Bronchial epithelial cell (primary cell): ENCODE results near the gene CACNA2D1. TPM values are rescaled to one million over a fixed set of nuclear protein-coding genes. Genes with fewer than 3 reads are reported as not detected.

Experiments used
- DNase-seq: peaks from one replicate; pipeline ENCODE4 v3.0.0-alpha.2; 2010; ENCODE audit warnings: low read depth
- FAIRE-seq: peaks from 2 replicates; lab custom pipeline; 2011; peaks lifted over from hg19 to GRCh38; lab: Jason Lieb, UNC
- H3K27me3 ChIP-seq: 2 replicates; pipeline ENCODE4 v1.5.1; 2011; ENCODE audit warnings: low read length; ENCODE audit not compliant: control insufficient read depth, insufficient read depth
- H3K36me3 ChIP-seq: 2 replicates; pipeline ENCODE4 v1.5.1; 2011; ENCODE audit warnings: low read length; ENCODE audit not compliant: control insufficient read depth, insufficient read depth
- H3K4me3 ChIP-seq: 2 replicates; pipeline ENCODE4 v1.5.1; 2011; ENCODE audit warnings: mild to moderate bottlenecking, low read depth, low read length, control low read depth
- total RNA-seq: library from RNA; depleted of rRNA; stranded (reverse); fragments of >200 nt; gene quantifications from 2 replicates; pipeline ENCODE4 v1.2.1, GENCODE V29; 2014
- TF ChIP-seq, protein P1 (sequence below): IDR thresholded peaks from 2 replicates; pipeline ENCODE4 v1.5.1; 2011; ENCODE audit warnings: mild to moderate bottlenecking, moderate library complexity, low read length, control low read depth, inconsistent platforms; ENCODE audit not compliant: insufficient read depth, severe bottlenecking

CACNA2D1 gene
- total RNA-seq, 1 donor from 2014 or later = 1.1 TPM

DNA sequence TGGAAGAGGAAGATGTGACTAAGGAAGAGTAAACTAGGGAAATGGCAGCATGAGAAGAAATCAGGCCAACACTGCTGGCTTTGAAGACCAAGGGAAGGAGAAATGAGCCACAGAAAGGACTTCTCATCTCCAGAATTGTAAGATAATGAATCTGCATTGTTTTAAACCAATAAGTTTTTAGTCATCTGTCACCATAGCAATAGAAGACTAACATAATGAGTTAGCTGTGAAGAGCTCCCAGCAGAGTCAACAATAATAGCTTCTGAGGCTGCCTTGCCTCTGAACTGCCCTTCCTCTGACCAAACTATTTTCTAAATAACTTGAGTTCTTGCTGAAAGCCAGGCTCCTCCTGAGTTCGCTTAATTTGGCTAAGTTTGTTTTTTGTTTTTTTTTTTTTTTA, 103.6 kb downstream of the CACNA2D1 start:
- FAIRE-seq = no peak
- Histone ChIP-seq H3K36me3 (no peaks in the 10 kb centered on the region), H3K4me3 (no peak overlapping the region), H3K27me3 (no peaks in the 10 kb centered on the region)
- DNase-seq = no peak
- TF ChIP-seq, protein P1, sequence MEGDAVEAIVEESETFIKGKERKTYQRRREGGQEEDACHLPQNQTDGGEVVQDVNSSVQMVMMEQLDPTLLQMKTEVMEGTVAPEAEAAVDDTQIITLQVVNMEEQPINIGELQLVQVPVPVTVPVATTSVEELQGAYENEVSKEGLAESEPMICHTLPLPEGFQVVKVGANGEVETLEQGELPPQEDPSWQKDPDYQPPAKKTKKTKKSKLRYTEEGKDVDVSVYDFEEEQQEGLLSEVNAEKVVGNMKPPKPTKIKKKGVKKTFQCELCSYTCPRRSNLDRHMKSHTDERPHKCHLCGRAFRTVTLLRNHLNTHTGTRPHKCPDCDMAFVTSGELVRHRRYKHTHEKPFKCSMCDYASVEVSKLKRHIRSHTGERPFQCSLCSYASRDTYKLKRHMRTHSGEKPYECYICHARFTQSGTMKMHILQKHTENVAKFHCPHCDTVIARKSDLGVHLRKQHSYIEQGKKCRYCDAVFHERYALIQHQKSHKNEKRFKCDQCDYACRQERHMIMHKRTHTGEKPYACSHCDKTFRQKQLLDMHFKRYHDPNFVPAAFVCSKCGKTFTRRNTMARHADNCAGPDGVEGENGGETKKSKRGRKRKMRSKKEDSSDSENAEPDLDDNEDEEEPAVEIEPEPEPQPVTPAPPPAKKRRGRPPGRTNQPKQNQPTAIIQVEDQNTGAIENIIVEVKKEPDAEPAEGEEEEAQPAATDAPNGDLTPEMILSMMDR = no peak

DNA sequence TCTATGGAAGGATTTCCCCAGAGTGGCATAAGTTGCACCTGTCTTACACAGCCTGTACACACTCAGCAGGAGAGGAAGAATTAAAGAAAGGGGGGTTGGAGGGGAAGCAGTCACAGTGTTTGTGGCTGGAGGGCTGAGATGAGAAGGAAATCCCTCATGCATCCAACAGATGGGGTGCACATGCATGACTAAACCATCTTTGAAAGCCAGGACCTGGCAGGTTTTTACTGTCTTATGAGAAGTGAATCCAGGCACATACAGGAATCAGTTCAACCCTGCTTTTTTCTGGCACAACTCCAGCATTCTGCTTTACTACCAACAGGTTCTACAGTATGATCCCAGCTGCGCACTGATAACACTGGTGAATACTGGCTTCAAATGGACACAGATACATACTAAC, 107.7 kb downstream of the CACNA2D1 start:
- Histone ChIP-seq H3K4me3 (no peak overlapping the region), H3K27me3 (no peaks in the 10 kb centered on the region), H3K36me3 (no peaks in the 10 kb centered on the region)
- no peak for FAIRE-seq
- TF ChIP-seq, protein P1 = no peak
- no peak for DNase-seq

DNA sequence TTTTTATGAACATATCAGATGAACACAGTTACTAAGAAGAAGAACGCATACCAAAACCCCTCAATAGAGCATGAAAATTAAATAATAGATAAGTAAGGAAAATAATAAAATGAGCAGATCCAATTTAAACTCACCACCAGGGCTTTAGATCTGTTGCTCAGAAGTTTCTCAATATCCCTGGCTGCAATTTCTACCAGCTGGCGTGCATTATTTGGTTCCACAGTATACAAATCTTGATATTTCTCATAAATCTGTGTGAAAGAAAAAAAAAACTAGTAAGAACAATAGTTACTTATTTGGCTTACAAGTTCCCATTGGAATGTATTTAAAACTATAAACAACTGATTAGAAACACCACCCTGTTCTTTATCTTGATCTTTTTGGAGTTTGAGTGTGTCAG, 108.6 kb downstream of the CACNA2D1 start:
- Histone ChIP-seq H3K36me3 (no peaks in the 10 kb centered on the region), H3K27me3 (no peaks in the 10 kb centered on the region), H3K4me3 (no peak overlapping the region)
- no peak for FAIRE-seq
- DNase-seq = no peak
- TF ChIP-seq, protein P1 = no peak

DNA sequence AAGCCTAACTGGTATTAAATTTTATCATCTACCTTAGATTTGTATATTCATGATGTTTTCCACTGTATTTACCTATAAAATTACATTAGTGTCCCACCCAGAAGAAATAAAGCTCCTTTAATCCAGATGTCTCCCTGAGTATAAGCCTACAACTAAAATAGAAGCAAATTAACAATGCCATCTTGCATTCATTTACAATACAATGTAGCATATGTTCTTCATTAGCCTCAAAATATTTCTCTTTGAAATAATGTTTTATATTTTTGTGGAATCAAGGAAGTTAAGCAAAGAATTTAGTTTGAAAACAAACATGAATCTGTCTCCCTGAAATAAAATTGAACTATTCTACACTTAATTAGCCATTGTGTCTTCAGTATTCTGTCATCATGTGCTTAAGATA, 112.3 kb downstream of the CACNA2D1 start:
- no peak for FAIRE-seq
- no peak for DNase-seq
- Histone ChIP-seq H3K36me3 (no peaks in the 10 kb centered on the region), H3K27me3 (no peaks in the 10 kb centered on the region), H3K4me3 (no peak overlapping the region)
- TF ChIP-seq, protein P1 = no peak

DNA sequence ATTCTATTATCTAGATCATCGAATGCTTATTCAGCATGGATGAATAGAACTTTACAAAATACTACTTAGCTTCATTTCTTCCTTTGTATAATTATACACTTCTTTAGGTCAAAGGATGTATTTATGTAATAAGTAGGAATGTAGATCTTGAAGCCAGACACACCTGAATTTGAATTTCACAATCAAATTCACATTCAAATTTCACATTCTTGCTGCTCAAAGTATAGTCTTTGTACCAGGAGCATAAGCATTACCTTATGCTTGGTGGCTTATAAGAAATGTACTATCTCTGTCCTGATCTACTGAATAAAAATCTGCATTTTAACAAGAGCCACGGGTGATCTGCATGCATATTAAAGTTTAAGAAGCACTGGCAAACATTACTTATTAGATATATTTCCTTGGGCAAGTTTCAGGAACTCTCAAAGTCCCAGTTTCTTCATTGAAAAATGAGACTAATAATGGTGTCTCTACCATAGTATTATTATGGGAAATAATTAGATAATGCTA, 112.8 kb downstream of the CACNA2D1 start:
- Histone ChIP-seq H3K36me3 (no peaks in the 10 kb centered on the region), H3K27me3 (no peaks in the 10 kb centered on the region), H3K4me3 (no peak overlapping the region)
- TF ChIP-seq, protein P1 = no peak
- FAIRE-seq (no peak), DNase-seq (no peak)

DNA sequence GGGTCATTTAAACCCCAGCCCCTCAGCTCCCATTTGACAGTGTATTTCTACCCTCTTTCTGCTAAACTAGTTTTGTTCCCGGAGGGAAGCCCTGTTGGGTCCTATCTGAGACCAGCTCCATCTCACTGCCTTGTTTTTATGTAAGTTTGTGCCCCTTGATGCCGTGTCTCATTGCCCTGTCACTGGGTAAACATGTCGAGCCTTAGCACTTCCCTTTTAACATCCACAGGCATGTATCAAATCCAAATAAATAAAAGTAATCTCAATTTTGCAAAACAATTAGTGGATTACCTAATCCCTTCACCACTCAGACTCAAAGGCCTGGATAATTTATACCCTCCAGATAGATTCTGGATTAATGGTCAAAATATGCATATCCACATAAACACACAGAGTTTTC, 115.7 kb downstream of the CACNA2D1 start:
- peak; percentile 29 for DNase-seq
- no peaks in the 10 kb centered on the region for H3K27me3 ChIP-seq
- no peaks in the 10 kb centered on the region for H3K36me3 ChIP-seq
- TF ChIP-seq, protein P1 = no peak
- no peak overlapping the region for H3K4me3 ChIP-seq
- FAIRE-seq = no peak
